H1 (cell line): ENCODE measurements around the gene TMEM121B. TPM values are rescaled to one million over a fixed set of nuclear protein-coding genes. Genes with fewer than 3 reads are reported as not detected.

Experiments
- CTCF ChIA-PET: fragments of 300-600 bp; sonication (Branson Sonifier 250); formaldehyde crosslinking; loops from one replicate; lab custom pipeline; 2021; ENCODE audit not compliant: partially characterized antibody; lab: Charles Lee
- POLR2A ChIA-PET: fragments of 300-600 bp; sonication (Branson Sonifier 250); formaldehyde crosslinking; loops from one replicate; lab custom pipeline; 2021; ENCODE audit warnings: inconsistent platforms; ENCODE audit not compliant: partially characterized antibody; lab: Charles Lee
- DNase-seq, 2 experiments: peaks; one replicate each; pipeline versions ENCODE4 v3.0.0 to v3.0.0-alpha.2; 2010 to 2022; ENCODE audit warnings: low spot score in 2 of 2, low read depth in 1 of 2, mixed read lengths in 1 of 2
- FAIRE-seq: peaks from 2 replicates; lab custom pipeline; 2011; peaks lifted over from hg19 to GRCh38; lab: Jason Lieb, UNC
- H2AFZ ChIP-seq: 2 replicates; pipeline ENCODE4 v1.8.1; 2012; ENCODE audit warnings: low read length, inconsistent platforms
- H2AK5ac ChIP-seq: 2 replicates; pipeline ENCODE4 v1.6.1; 2013; ENCODE audit warnings: low read depth, low read length
- H2BK120ac ChIP-seq: replicated peaks from 2 replicates; pipeline ENCODE3; 2013; ENCODE audit warnings: low read depth, low read length, inconsistent platforms
- H2BK12ac ChIP-seq: 2 replicates; pipeline ENCODE4 v1.6.1; 2013; ENCODE audit warnings: low read depth, low read length
- H2BK15ac ChIP-seq: 2 replicates; pipeline ENCODE4 v1.6.1; 2013; ENCODE audit warnings: low read length
- H2BK20ac ChIP-seq: 2 replicates; pipeline ENCODE4 v1.6.1; 2013; ENCODE audit warnings: low read length
- H2BK5ac ChIP-seq: 2 replicates; pipeline ENCODE4 v1.6.1; 2013; ENCODE audit warnings: low read depth, low read length
- H3K14ac ChIP-seq: 2 replicates; pipeline ENCODE4 v1.6.1; 2013; ENCODE audit warnings: inconsistent platforms; ENCODE audit not compliant: insufficient read length
- H3K18ac ChIP-seq: 2 replicates; pipeline ENCODE4 v1.6.1; 2013; ENCODE audit warnings: low read length; ENCODE audit errors: extremely low read depth
- H3K23ac ChIP-seq: 2 replicates; pipeline ENCODE4 v1.6.1; 2013; ENCODE audit warnings: inconsistent platforms; ENCODE audit not compliant: insufficient read length
- H3K23me2 ChIP-seq: 2 replicates; pipeline ENCODE4 v1.6.1; 2013; ENCODE audit warnings: low read depth, low read length
- H3K27ac ChIP-seq: 2 replicates; pipeline ENCODE4 v1.6.1; 2011; ENCODE audit warnings: low read depth, low read length, inconsistent platforms
- H3K27me3 ChIP-seq, 4 experiments: replicated peaks in 1 of 4; 1 replicate in 1 of 4; 2 replicates in 3 of 4; pipeline versions ENCODE4 v1.6.1 to v1.8.1; 2011 to 2013; ENCODE audit warnings: low read length in 3 of 4, mild to moderate bottlenecking in 3 of 4, inconsistent platforms in 2 of 4, mixed read lengths in 2 of 4, moderate library complexity in 1 of 4; ENCODE audit not compliant: control insufficient read depth in 3 of 4, insufficient read depth in 3 of 4; ENCODE audit errors: extremely low read depth in 1 of 4
- H3K36me3 ChIP-seq, 4 experiments: 2 replicates each; pipeline versions ENCODE4 v1.6.1 to v1.8.1; 2011 to 2013; ENCODE audit warnings: mild to moderate bottlenecking in 4 of 4, low read length in 3 of 4, moderate library complexity in 2 of 4, control low read depth in 1 of 4, inconsistent platforms in 1 of 4; ENCODE audit not compliant: insufficient read depth in 4 of 4, control insufficient read depth in 2 of 4
- H3K4ac ChIP-seq: replicated peaks from 2 replicates; pipeline ENCODE3; 2013; ENCODE audit warnings: low read length, low read depth, mixed read lengths, inconsistent platforms; ENCODE audit not compliant: insufficient read length
- H3K4me1 ChIP-seq, 4 experiments: replicated peaks in 1 of 4; 1 replicate in 1 of 4; 2 replicates in 3 of 4; pipeline versions ENCODE4 v1.6.1 to v1.8.1; 2011 to 2013; ENCODE audit warnings: low read length in 3 of 4, inconsistent platforms in 2 of 4, mixed read lengths in 1 of 4; ENCODE audit not compliant: insufficient read depth in 4 of 4, control insufficient read depth in 3 of 4
- H3K4me2 ChIP-seq, 2 experiments: 2 replicates each; pipeline versions ENCODE4 v1.6.1 to v1.8.1; 2011 to 2013; ENCODE audit warnings: low read depth in 2 of 2, low read length in 2 of 2, control low read depth in 1 of 2, inconsistent platforms in 1 of 2, mild to moderate bottlenecking in 1 of 2; ENCODE audit not compliant: insufficient read depth in 1 of 2
- H3K4me3 ChIP-seq, 4 experiments: fragments of 200-600, 300-600 bp in 1 of 4; sonication (generic), shearing (Covaris generic), sonication (Bioruptor Twin) in 1 of 4; 2 replicates each; pipeline versions ENCODE4 v1.5.1 to v1.8.1; 2011 to 2016; ENCODE audit warnings: low read length in 4 of 4, low read depth in 3 of 4, control low read depth in 2 of 4, inconsistent platforms in 2 of 4, mild to moderate bottlenecking in 2 of 4, mixed read lengths in 1 of 4, moderate library complexity in 1 of 4; ENCODE audit not compliant: insufficient read depth in 2 of 4; ENCODE audit errors: extremely low read depth in 1 of 4
- H3K56ac ChIP-seq: replicated peaks from 2 replicates; pipeline ENCODE3; 2013; ENCODE audit warnings: low read depth, mild to moderate bottlenecking, mixed read lengths, low read length, inconsistent platforms; ENCODE audit not compliant: insufficient read length
- H3K79me1 ChIP-seq: 2 replicates; pipeline ENCODE4 v1.6.1; 2013; ENCODE audit warnings: low read depth, low read length, control low read depth
- H3K79me2 ChIP-seq, 2 experiments: 2 replicates each; pipeline versions ENCODE4 v1.6.1 to v1.8.1; 2012 to 2013; ENCODE audit warnings: low read length in 2 of 2, mild to moderate bottlenecking in 2 of 2, inconsistent platforms in 1 of 2; ENCODE audit not compliant: insufficient read depth in 2 of 2, control insufficient read depth in 1 of 2
- H3K9ac ChIP-seq, 4 experiments: replicated peaks in 1 of 4; 1 replicate in 1 of 4; 2 replicates in 3 of 4; pipeline versions ENCODE4 v1.6.1 to v1.8.1; 2011 to 2013; ENCODE audit warnings: low read depth in 3 of 4, low read length in 3 of 4, control low read depth in 2 of 4, mild to moderate bottlenecking in 2 of 4, moderate library complexity in 2 of 4, inconsistent platforms in 1 of 4; ENCODE audit errors: extremely low read depth in 1 of 4
- H3K9me3 ChIP-seq, 2 experiments: 2 replicates each; pipeline versions ENCODE4 v1.6.1 to v1.8.1; 2012 to 2013; ENCODE audit warnings: mild to moderate bottlenecking in 2 of 2, moderate library complexity in 2 of 2, control low read depth in 1 of 2, inconsistent platforms in 1 of 2, low read depth in 1 of 2, low read length in 1 of 2, mixed read lengths in 1 of 2; ENCODE audit not compliant: insufficient read depth in 2 of 2
- H4K20me1 ChIP-seq, 2 experiments: replicated peaks in 1 of 2; 2 replicates each; pipeline versions ENCODE3 to v1.8.1; 2011 to 2013; ENCODE audit warnings: inconsistent platforms in 2 of 2, low read length in 2 of 2, mild to moderate bottlenecking in 1 of 2; ENCODE audit not compliant: insufficient read depth in 2 of 2, control insufficient read depth in 1 of 2
- H4K5ac ChIP-seq: 2 replicates; pipeline ENCODE4 v1.6.1; 2013; ENCODE audit warnings: low read length, low read depth, mixed read lengths, inconsistent platforms; ENCODE audit not compliant: insufficient read length
- H4K8ac ChIP-seq: 2 replicates; pipeline ENCODE4 v1.8.0; 2013; ENCODE audit warnings: mild to moderate bottlenecking, moderate library complexity, low read length, inconsistent platforms; ENCODE audit not compliant: insufficient read depth; ENCODE audit errors: extremely low read depth
- H4K91ac ChIP-seq: replicated peaks from 2 replicates; pipeline ENCODE3; 2013; ENCODE audit warnings: low read length, mixed read lengths, inconsistent platforms; ENCODE audit not compliant: insufficient read length
- SUZ12 ChIP-seq: fragments of 200-600 bp; sonication (generic); IDR thresholded peaks from 2 replicates; pipeline ENCODE4 v1.6.1; 2012; ENCODE audit warnings: mild to moderate bottlenecking, inconsistent platforms, low read length, moderate library complexity, mixed read lengths
- WGBS, 2 experiments: shearing (Covaris generic) in 1 of 2; methylation state at CpG; one replicate each; pipeline versions ENCODE4 v1.1.6 to v1.1.7; 2013 to 2015; ENCODE audit warnings: low lambda C conversion rate in 2 of 2, mixed read lengths in 2 of 2, inconsistent platforms in 1 of 2, low coverage in 1 of 2, missing lambda C conversion rate in 1 of 2; ENCODE audit not compliant: insufficient replicate concordance in 2 of 2, insufficient coverage in 1 of 2, insufficient read length in 1 of 2; ENCODE audit errors: extremely low coverage in 1 of 2, missing lambda C conversion rate in 1 of 2; 5-methylcytosine and 5-hydroxymethylcytosine counted together
- polyA plus RNA-seq, 7 experiments: library from polyadenylated mRNA; depleted of rRNA in 3 of 7; stranded (reverse) in 5 of 7; unstranded in 2 of 7; fragments of >200 nt in 5 of 7; fragments of 200-250 nt in 2 of 7; gene quantifications; 1 replicate in 5 of 7; 2 replicates in 1 of 7; 4 replicates in 1 of 7; pipeline versions ENCODE4 v1.2.1 to v1.2.3, GENCODE V29; 2011 to 2013; ENCODE audit warnings: missing spikeins in 2 of 7, mixed read lengths in 2 of 7
- total RNA-seq: library from RNA; stranded (reverse); fragmentation: NEBNext Ultra II Directional; extraction: Animal tissue kit (Norgen Biotek cat#: 25700); gene quantifications from 2 replicates; pipeline ENCODE4 v1.2.1, GENCODE V29; 2021

TMEM121B gene
- total and polyA plus RNA-seq, 2 of the 8 experiments (the other 6 are each of a cell fraction or from before 2014, with no cell fraction given) = 4.3 to 6.9 TPM

GRCh38 chr22:17138513-17138912 is 17.4 kb upstream of the TMEM121B start:
- Histone ChIP-seq H4K20me1 (peaks cover 2 to 12% of the 10 kb centered on the region in 2 experiments), H2AK5ac (no peak overlapping the region), H4K8ac (no peak overlapping the region), H2AFZ (no peak overlapping the region), H3K79me1 (peaks cover 12% of the 10 kb centered on the region), H4K91ac (no peak overlapping the region), H3K18ac (no peak overlapping the region), H3K4me2 (no peak overlapping the region), H3K9me3 (no peaks in the 10 kb centered on the region)
- DNase-seq = no peak
- no peak for TF ChIP-seq SUZ12
- TF ChIP-seq, all 59 proteins: peak for 0
- no peaks in the 10 kb centered on the region for H3K23me2 ChIP-seq
- no peak for FAIRE-seq
- H2BK20ac ChIP-seq = no peak overlapping the region
- no peak overlapping the region for H3K56ac ChIP-seq
- no peak overlapping the region for H2BK15ac ChIP-seq
- no peak overlapping the region for H3K9ac ChIP-seq
- H3K4me1 ChIP-seq = no peaks in the 10 kb centered on the region
- no peak overlapping the region for H3K23ac ChIP-seq
- peaks cover 0 to 2% of the 10 kb centered on the region in 2 experiments; a peak in 1 of 4 replicates for H3K79me2 ChIP-seq
- H3K4me3 ChIP-seq = no peak overlapping the region
- 91% methylated on average over 11 of the region's 11 CpGs; no CpG with 5 or more reads in 1 of the 2 experiments for WGBS, 2 experiments
- CTCF ChIA-PET = interaction anchor here (0.7 to 2.0 kb wide), 9 partner anchors 10 to 479 kb away, joined by 3 to 6 read pairs (median 3); no protein-coding TSS in a partner anchor
- H3K36me3 ChIP-seq = peaks cover 10 to 45% (median 22%) of the 10 kb centered on the region in 4 experiments; a peak in 6 of 8 replicates
- no peak overlapping the region for H2BK120ac ChIP-seq
- no peaks in the 10 kb centered on the region for H3K27me3 ChIP-seq
- no peak overlapping the region for H3K27ac ChIP-seq
- no peak overlapping the region for H4K5ac ChIP-seq
- POLR2A ChIA-PET = no interaction called here
- H3K4ac ChIP-seq = no peak overlapping the region
- H2BK12ac ChIP-seq = no peak overlapping the region
- H3K14ac ChIP-seq = no peak overlapping the region
- no peak overlapping the region for H2BK5ac ChIP-seq
